DMS 273 treated with DMSO at 0.1 percent for 48 hours (cell line): ENCODE data around the gene MFSD12.

Experiments used
- DNase-seq: peaks from one replicate; lab custom pipeline; 2025; lab: John Stamatoyannopoulos, UW

The MFSD12 gene

DNA sequence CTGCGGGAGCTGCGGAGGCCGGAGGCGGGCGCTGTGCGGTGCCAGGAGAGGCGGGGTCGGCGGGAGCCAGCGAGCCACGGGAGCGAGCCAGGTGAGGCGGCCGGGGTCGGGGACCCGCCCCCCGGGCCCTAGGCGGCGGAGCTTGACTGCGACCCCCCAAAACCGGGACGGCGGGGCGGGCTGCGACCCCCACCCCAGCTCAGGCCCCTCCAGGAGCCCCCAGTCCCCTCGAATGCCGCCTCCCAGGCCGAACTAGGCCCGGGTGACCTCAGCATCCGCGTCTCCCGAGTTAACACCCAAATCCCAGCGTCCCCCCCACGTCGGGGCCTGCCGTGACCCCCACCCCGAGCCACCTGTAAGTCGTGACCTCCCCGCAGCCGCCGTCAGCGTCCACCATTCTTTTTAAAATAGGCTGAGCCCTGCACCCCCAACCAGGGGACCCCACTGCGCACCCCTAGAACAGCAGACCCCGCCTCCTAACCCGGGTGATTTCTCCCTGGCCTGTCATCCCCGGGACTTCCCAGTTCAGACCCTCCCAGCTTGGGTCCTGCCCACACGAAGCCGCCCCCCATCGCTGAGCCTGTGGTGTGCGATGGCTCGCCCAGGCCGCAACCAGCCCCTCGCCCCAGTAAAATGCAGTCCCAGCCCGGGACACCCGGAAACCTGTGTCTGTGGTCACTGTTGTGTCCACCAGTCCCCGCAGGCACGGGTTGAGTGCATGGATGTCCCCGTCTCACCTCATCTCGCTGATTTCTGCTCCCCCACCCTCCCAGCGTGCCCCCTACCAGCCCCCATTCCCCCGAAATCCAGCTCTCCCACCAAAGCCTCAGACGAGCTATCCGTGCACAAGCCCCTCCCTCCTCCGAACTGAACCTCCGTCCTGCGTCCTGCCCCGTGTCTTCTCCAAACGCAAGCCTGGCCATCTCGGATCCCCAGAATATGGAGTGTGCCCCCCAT, 50.7 kb downstream of the MFSD12 start:
- DNase-seq: no peak

DNA sequence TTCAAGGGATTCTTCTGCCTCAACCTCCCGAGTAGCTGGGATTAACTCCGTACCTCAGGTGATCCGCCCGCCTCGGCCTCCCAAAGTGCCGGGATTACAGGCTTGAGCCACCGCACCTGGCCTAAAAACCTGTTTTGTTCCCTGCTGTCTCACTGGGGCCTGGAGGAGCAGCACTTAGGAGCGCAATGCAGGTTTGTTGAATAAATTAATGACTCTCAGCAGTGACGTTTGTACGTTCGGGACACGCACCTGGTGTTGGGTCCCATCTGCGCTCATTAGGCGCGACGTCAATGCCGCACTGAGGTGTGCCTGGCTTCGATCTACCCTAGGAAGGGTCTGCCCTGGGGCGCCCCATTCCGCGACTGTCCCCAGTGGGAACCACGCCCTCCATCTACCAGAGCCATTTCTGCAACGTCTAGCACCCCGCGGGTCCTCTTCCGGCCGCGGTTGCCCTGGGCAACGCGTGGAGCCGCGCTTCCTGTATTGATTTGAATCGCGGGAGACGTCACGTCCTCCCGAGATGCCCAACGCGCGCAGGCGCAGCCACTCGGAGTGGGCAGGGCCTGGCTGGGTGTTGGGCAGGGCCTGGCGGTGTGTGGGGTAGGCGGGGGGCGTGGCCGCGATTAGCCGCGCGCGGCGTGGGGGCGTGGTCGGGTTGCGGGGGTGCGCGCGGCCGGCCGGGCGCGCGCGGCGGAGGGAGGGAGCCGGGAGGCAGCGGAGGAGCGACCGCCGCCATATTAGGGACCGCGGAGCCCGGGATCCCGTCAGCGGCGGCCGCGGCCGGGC, 51.6 kb downstream of the MFSD12 start, which contains the start of gene FZR1:
FZR1 (plus strand) TSS at position 714 of the 786 bp plus-strand sequence. CDS start 16,679 bp downstream, outside the sequence.
- peak; percentile 91 for DNase-seq

DNA sequence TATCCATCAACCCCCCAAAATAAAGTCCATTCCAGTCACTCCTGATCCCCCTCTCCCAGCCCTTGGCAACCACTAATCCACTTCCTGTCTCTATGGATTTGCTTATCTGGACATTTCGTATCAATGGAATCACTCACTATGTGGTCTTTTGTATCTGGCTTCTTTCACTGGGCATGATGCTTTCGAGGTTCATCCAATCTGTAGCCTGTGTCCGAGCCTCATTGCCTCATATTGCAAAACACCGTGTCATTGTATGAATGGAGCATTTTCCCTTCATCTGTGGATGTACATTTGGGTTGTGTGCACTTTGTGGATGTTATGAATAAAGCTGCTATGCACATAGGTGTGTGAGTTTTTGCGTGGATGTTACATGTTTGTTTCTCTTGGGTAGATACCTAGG, 52.7 kb downstream of the MFSD12 start:
- no peak for DNase-seq

- DNase-seq: no peak
Measured at GRCh38 chr19:3503036-3503572, 54.3 kb downstream of the MFSD12 start.

GRCh38 chr19:3501780-3502179, 55.6 kb downstream of the MFSD12 start:
- no peak for DNase-seq

DNA sequence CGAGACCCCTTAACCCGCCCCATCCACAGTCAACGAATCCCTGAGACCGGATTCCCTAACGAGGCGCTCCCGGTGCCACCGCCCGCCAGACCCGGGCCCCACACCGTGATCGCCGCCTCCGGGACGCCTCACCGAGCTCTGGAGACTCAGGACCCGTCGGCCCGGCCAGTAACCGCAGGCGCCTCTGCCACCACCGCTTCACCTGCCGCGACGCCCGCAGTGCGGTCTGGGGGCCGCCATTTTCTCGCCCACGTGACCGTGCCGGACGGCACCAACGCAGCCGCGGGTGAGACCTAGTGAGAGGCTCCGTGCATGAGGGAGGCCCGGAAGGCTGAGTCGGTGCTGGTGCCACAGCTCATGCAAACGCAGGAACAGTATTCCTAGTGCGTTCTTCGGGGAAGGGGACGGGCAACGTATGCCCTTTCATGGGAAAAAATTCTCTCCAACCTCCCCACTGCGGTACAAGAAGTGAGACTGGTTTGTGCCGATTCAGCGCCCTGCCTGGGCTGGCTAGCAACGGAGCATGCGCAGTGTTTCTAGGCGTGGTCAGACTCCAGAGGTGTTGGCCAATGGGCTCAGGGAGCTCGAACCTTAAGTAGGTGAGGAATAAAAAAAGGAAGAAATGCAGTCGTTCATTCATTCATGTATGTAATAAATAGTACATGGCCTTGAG, 56.8 kb downstream of the MFSD12 start, which contains the start of gene DOHH:
DOHH (minus strand) TSS at position 246 of the 673 bp plus-strand sequence. CDS start 3,860 bp downstream, outside the sequence.
- DNase-seq: peak; percentile 94

- no peak for DNase-seq
Measured at GRCh38 chr19:3499738-3500428, 57.5 kb downstream of the MFSD12 start.

GRCh38 chr19:3497757-3498520, 59.4 kb downstream of the MFSD12 start:
- DNase-seq: no peak

- no peak for DNase-seq
Measured at GRCh38 chr19:3496392-3497273, 60.8 kb downstream of the MFSD12 start.

DNA sequence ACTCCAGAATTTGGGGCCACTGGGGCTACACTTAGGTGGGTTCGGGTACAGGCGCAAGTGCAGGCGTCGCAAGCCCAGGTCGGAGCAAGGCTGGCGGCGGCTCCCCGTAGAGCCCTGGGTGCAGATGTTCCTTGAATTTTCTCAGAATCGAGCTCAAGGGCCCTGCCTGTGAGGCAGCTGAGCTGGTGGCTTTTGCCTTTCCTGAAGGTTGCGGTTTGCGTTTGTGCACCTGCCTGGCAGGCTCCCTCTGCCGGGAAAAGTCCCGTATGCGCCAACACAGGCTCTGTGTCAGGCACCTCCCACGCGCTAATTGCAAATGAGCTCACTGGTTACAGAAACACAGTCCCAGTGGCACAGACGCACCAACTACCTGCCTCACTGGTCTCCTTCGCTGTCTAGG, 62.8 kb downstream of the MFSD12 start:
- no peak for DNase-seq
